NCI-H187 (cell line): ENCODE results near the gene OTUB2.

Experiments used
- DNase-seq, 2 experiments: peaks; one replicate each; lab custom pipeline; 2025; lab: John Stamatoyannopoulos, UW

OTUB2 gene

GRCh38 chr14:94041551-94042346 lies 15.6 kb downstream of the OTUB2 start:
- DNase-seq: no peak

DNA sequence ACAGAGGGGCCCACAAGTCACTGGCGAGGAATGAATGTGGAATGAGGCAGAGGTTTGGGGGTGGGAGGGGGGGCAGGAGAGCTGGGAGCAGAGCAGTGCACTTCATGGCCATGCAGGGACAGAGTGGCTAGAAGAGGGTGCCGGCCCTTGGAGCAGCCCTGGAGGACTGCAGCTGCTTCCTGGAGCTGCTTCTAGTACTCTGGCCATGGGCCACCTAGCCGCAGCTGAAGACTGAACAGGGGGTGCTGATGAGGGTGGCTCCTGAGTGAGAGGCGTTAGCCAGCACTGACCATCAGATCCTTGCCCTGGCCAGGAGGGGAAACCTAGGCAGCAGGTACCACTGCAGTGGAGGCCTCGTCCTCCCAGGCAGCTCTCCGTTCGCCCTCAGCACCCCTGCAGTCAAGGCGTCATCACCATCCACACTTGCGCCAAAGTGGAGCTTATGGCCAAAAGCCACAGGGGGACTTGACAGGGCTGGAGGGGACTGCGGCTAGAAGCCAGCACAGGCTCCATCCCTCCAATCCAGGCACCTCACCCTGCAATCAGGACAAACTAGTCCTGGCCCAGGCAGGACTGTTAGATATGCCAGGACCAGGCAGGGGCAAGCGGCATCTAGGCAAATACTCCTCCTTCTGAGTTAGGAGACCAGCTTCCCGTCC lies 16.4 kb downstream of the OTUB2 start:
- no peak for DNase-seq

- DNase-seq: no peak
Measured at GRCh38 chr14:94043111-94043755, 17.1 kb downstream of the OTUB2 start.

DNA sequence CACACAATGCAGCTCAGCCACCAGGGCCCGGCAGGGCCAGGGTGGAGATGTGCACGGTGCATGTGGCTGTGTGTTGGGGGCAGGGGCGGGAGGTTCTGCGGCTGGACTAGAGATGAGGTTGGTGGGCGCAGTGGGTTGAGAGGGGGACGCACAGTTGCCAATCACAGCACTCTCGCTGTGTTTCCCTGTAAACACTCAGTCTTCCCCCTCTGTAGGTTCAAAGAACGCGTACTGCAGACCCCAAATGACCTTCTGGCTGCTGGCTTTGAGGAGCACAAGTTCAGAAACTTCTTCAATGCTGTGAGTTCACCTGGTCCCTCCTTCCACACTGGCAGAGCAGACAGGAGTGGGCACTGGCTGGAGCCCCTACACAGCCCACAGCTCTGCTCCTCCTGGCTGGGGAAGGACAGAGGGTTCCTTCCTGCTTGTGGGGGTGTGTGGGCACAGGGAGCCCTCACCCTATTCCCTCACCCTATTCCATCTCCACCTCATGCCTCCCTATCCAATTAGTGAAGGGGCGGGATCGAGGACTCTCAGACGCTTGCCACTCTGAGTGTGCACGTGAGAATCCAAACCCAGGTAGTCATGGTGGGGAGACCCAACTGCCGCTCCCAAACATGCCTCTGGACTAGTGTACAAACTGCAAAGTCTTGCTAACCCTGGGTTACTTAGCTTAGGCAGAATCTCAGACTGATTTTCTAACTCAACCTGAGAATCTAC lies 17.8 kb downstream of the OTUB2 start:
- no peak for DNase-seq

DNA sequence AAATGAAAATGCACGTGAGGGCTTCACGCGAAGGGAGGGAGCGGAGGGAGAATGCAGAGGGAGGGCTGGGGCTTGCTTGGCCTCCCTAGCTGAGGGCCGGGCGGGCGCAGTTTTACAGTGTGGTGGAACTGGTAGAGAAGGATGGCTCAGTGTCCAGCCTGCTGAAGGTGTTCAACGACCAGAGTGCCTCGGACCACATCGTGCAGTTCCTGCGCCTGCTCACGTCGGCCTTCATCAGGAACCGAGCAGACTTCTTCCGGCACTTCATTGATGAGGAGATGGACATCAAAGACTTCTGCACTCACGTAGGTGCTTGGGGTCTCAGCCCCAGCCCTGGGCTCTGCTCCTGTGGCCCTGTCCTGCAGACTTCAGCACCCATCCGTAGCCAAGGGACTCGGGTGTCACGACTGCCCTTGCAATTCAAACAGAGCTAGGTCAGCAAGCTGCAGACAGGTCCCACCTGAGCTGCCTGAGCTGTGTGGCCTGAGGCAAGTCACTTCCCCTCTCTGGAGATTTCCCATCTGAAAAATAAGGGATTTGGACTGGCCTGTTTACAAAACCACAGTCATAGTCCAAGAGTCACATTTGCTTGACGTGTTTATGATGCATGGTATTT lies 18.4 kb downstream of the OTUB2 start:
- DNase-seq: no peak

- DNase-seq: no peak
Measured at GRCh38 chr14:94045101-94045500, 19.0 kb downstream of the OTUB2 start.

GRCh38 chr14:94045563-94046345 lies 19.6 kb downstream of the OTUB2 start:
- DNase-seq: no peak

GRCh38 chr14:94046696-94047250 lies 20.6 kb downstream of the OTUB2 start:
- DNase-seq: no peak

DNA sequence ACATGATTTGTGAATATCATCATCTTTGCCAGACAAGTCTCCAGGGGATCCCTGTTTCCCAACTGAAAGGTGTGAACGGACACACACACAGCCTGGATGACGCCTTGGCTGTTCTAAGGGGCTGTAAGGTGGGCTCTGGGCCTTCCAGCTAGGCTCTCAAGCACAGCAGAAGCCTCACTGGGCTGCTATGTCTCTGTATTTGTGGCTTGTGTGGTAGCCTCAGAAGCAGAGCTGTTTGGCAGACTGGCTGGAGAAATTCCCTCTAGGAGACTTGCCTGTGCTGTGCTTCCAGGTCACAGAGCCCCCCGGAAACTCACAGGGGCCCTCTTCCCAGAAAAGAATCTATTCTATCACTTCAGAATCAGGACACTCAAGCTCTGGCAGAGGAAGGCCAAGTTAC lies 21.4 kb downstream of the OTUB2 start:
- DNase-seq: no peak

DNA sequence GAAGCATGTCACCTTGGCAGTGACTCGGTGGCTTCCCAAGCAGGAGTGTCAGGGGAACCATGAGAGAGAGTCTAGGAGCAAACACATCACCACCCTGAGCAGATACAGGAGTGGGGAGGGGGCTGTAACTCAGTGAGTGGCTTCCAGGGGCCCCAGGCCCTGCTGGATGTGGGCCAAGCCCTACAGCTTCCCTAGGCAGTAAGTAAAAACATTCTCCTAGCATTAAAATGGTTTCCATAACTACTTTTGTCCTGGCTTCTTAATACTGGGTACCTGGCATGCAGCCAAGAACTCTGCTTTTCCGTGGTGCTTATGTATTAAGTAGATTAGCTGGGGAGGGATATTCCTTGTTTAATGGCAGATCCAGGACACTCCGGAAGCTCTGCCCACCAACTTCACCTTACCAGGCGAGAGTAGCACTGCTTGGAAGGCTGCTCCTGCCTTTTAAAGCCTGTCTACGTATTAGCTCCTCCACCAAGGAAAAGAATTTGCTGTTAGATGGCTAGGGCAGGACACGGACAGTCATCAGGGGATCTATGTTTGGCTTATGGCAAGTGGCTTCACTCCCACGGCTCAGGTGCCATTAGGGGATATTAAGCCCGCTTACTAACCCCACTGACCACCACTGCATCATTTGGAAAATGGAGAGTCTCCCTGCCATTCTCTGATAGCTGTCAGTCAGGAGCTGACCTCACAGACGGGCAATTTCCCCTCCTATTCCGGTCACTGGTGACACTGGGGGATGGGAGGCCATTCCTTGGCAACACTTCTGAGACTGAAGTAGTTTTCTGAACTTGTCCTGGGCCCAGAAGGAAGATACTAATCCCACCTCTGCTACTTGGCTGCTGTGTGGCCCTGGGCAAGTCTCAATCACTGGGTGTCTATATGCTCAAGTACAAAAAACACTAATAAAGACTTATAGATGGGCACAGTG lies 22.8 kb downstream of the OTUB2 start:
- DNase-seq: no peak

DNA sequence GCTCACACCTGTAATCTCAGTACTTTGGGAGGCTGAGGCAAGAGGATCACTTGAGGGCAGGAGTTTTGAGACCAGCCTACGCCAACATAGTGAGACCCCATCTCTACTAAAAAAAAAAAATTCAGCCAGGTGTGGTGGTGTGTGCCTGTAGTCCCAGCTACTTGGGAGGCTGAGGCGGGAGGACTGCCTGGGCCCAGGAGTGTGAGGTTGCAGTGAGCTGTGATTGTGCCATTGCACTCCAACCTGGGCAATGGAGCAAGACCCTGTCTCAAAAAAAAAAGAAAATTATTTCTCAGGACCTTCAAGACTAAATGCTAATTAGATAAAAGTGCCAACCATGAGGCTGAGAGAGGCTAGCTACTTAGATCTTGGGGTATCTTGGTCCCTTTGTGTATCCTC lies 23.5 kb downstream of the OTUB2 start:
- no peak for DNase-seq

DNA sequence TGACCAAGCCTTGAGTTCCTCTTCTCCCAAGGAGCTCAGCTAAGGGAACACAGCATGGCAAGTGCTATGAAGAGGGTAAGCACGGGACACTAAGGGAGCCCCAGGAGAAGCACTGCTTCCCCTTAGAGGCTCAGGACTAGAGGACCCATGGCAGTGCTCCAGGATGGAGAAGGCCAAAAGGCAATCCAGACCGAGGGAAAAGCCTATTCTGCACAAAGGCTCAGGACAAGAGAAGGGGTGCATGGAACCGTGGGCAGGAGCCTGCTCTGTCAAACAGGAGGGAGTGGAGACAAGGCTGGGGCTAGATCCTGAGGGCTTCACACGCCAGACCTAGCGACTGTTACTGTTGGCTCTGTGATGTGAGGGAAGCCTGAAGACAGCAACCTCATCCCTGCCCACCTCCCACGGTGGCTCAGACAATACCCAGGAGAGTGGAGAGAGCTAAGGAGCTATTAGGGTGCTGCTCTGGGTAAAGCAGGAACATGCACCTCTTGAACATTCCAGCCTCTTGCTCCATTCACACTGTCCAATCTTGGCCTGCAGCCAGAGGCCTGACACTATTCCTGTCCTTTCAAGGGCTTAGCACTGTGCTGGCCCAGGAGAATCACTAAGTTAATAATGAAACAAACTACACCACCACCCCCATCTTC lies 24.2 kb downstream of the OTUB2 start:
- no peak for DNase-seq

DNA sequence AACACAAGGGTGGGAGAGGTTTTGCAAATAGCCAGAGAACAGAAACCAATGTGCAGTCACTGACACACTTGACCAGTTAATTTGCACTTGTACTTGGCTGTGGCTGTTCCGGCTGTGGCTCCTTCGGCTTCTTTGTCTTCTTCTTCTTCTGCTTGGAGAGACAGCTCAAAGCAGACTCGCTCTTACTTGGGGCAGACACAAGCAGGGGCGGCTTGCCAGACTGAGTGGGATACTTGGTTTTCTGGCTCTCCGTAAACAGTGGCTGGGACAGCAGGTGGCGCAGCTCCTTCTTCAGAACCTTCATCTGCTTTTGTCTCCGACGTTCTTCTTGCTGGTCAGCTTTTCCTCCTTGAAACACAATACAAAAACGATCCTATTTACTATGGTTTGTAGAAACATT lies 25.0 kb downstream of the OTUB2 start:
- no peak for DNase-seq

GRCh38 chr14:94051779-94052178 lies 25.6 kb downstream of the OTUB2 start:
- DNase-seq: no peak

- DNase-seq: no peak
Measured at GRCh38 chr14:94052199-94052598, 26.1 kb downstream of the OTUB2 start.

DNA sequence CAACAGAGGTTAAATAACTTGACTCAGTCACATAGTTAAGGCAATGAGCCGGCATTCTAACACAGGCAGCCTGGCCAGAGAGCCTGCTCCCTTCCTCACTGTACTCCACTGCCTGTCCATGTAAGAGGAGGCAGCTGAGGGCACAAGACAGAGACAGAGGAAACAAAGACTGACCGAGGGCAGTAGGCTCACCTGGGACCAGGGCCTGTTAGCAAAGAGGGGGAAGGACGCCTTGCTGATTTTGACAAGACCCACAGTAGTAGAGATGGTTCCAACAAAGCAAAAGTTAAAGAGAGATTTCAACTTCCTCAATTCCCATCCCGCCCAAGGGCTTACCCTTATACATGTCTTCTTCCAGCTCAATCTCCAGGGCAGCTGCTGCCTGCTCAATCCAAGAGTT lies 26.5 kb downstream of the OTUB2 start:
- DNase-seq: no peak

- no peak for DNase-seq
Measured at GRCh38 chr14:94054401-94054800, 28.3 kb downstream of the OTUB2 start.

GRCh38 chr14:94054936-94055335 lies 28.8 kb downstream of the OTUB2 start:
- no peak for DNase-seq

DNA sequence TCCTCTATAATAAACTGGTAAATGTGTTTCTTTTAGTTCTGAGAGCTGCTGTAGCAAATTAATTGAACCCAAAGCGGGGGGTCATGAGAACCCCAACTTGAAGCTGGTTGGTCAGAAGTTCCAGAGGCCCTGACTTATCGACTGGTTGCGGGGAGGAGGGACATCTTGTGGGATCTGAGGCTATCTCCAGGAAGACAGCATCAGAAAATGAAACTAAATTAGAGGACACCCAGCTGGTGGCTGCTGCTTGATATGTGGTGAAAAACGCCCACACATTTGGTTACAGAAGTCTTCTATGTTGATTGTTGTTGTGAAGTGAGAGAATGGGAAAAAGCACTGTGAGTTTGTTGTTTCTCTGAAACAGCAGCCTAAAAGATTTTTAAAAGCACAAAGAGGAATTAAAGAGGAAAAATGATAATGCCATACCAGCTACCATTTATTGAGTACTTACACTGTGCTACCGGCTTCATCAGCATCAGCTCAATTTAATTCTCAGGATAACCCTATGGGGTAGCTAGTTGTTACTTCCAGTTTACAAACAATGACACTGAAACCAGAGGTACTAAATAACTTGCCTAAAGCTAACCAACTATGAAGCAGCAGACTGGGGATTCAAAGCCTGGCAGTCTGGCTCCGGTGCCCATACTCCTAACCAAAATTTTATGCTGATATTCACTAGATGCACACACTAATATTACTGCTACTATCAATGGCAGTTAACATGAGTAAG lies 30.6 kb downstream of the OTUB2 start:
- DNase-seq: no peak
